HT-29 (cell line): Measurements from ENCODE around the gene PSMG3. TPM values are rescaled to one million over a fixed set of nuclear protein-coding genes. Genes with fewer than 3 reads are reported as not detected.
A peak's percentile ranks its signal among the peaks of the same experiment; 100 is the strongest.

ENCODE experiments used
- DNase-seq: peaks from one replicate; pipeline ENCODE4 v3.0.0-alpha.2; 2015; ENCODE audit warnings: low spot score
- total RNA-seq: library from RNA; depleted of rRNA; stranded (reverse); fragments of >200 nt; shearing (Covaris generic); gene quantifications from 2 replicates; pipeline ENCODE4 v1.2.3, GENCODE V29; 2014

Gene PSMG3
- total RNA-seq, 1 experiment from 2014 or later, result 129 TPM

- no peak for DNase-seq
Observed at GRCh38 chr7:1545417-1546246, 24.2 kb downstream of the PSMG3 start.

GRCh38 chr7:1544896-1545416, 24.9 kb downstream of the PSMG3 start:
- no peak for DNase-seq

- no peak for DNase-seq
Observed at GRCh38 chr7:1544178-1544895, 25.5 kb downstream of the PSMG3 start.

DNA sequence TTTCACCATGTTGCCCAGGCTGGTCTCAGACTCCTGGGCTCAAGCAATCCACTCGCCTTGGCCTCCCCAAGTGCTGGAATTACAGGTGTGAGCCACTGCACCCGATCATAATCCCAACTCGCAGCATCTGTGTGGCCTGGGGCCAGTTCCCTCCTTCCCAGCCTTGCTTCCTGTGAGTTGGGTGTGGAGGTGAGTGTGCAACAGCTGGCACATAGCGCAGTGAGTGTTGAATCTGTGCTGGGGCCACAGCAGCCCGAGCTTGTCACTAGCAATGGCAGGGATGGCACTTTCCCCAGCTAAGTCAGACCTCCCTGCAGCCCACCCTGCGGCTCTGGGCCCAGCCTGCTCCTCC, 26.0 kb downstream of the PSMG3 start:
- DNase-seq, result no peak

DNA sequence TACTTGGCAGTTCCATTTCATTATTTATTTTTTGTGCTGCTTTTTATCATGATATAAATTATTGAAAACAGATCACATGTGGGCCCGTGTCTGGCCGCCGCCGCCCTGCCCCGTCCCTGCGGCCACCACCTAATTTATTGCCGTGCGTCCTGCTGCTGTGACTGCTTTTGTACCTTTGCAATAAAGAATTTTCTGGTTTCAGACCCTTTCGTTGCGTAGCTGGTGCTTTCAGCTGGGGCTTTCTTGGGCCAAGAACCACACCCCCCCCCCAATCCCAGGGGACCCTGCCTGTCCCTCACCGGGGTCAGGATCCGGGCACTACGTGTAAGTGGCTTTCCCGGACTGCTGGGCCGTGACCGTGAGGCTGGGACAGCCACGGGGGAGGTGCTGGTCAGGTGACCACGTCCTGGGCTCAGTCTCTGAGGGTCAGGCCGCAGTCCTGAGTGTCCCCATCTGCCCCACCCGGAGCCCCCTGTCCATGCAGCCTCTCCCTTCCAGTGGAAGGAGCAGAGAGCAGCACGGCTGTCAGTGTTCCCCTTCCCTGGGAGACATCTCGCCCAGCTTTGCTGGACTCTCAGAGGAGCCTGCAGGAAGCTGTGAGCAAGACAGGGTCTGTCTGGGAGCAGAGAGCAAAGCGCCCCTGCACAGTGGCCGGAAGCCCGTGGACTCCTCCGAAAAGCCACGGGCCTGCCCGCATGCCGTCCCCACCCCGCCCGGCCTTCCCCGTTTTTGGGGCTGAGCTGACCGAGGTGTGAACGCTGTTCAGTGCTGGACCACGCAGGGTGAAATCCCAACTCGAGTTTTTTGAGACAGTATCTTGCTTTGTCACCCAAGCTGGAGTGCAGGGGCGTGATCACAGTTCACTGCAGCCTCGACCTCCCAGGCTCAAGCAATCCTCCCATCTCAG, 26.7 kb downstream of the PSMG3 start:
- no peak for DNase-seq

DNA sequence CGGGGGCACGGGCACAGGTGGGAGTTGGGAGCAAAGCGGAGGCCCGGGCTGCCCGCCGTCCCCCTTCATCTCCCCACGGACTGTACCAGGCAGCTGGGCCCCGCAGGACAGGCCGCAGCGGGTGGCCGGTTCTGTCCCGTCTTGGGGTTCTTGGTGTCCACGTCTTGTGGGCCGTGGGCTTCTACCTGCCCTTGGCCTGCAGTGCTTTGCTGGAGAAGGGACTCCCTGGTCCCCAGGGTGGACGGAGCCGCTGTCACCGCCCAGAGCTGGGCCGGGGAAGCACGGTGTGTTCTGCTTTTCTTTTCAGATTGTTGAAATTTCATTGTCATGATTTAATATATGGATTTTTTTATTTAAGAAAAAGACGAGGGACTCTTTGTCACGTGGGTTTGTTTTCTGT, 27.5 kb downstream of the PSMG3 start:
- DNase-seq, result no peak

DNA sequence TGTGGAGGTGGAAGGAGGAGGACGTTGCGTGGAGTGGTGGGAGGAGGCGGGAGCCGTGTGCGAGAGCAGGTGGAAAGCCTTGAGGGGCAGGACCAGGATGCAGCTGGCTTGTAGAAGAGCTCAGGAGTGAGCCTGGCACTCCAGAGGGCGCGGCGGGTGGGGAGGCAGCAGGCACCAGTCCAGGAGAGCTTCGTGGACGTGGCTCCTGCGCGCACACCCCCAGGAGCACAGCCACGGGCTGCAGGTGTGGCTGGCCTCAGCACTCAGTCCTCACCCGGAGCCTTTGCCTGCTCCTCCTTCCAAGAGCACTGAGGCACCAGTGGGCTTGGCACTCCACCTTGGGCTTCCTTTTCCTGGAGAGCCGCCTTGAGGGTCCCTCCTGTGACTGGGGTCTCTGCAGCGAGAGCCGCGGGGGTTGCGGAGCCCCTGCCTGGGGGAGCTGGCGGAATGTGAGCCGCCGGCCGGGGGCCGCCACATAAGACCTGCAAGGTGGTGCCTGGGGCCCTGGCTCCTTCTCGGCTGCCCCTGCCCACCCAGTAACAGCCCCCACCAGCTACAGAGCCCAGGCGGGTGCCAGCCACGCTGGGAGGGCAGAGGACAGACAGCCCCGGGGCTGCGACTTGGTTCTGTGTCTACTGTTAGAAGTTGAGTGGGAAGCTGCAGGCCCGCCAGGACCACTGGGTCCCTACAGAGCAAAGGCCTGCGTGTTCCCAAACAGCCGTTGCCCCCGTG, 28.2 kb downstream of the PSMG3 start:
- no peak for DNase-seq

DNA sequence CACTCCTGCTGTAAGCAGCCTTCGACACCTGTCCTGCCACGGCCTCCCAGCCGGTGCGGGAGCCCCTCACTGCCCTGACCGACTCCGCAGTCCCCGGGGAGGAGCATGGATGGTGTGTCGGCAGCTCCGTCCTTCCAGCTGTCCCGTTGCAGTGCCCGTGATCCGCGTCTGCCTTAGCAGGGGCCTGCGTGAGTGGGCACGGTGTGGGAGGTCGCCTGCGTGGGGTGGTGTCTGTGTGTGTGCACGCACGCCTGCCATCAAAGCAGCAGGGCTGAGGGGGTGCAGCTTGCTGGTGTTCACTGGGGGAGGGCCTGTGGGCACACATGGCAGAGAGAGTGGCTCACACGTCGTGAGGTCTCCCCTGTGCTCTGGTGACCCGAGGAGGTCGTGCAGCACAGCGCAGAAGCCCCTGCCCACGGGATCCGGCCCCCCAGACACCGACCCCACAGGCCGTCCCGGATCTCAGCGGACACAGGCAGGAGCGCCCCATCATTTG, 29.0 kb downstream of the PSMG3 start:
- no peak for DNase-seq

- DNase-seq, result no peak
Observed at GRCh38 chr7:1539882-1540775, 29.7 kb downstream of the PSMG3 start.

- no peak for DNase-seq
Observed at GRCh38 chr7:1539181-1539881, 30.5 kb downstream of the PSMG3 start.

DNA sequence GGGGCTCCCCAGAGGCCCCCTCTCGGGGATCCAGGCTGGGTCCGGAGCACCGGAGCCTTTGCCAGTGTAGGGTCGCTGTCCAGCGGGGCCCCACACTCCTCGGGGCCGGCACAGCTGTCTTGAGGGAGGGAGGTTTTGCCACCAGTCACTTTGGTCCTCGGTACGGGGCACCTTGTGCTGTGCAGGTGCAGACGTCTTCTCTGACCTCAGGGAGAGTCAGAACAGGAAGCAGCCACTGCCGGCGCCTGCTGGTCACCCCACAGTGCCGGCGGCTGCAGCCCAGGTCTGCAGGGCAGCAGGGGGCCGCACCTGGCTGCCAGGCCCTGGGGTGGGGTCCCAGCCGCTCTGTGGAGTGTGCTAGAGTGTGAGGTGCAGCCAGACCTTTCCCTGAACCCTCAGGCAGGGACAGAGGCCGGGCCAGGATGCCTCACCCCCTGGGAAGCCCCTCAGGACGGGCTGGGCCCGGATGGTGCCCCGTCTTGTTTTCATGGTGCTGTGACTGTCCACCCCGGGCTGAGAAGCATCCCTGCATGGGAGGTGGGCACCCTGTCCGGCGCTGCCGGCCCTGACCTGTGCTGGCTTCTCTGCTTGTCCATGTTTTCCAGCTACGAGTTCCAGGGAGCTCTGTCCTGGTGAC, 31.2 kb downstream of the PSMG3 start:
- DNase-seq, result no peak

DNA sequence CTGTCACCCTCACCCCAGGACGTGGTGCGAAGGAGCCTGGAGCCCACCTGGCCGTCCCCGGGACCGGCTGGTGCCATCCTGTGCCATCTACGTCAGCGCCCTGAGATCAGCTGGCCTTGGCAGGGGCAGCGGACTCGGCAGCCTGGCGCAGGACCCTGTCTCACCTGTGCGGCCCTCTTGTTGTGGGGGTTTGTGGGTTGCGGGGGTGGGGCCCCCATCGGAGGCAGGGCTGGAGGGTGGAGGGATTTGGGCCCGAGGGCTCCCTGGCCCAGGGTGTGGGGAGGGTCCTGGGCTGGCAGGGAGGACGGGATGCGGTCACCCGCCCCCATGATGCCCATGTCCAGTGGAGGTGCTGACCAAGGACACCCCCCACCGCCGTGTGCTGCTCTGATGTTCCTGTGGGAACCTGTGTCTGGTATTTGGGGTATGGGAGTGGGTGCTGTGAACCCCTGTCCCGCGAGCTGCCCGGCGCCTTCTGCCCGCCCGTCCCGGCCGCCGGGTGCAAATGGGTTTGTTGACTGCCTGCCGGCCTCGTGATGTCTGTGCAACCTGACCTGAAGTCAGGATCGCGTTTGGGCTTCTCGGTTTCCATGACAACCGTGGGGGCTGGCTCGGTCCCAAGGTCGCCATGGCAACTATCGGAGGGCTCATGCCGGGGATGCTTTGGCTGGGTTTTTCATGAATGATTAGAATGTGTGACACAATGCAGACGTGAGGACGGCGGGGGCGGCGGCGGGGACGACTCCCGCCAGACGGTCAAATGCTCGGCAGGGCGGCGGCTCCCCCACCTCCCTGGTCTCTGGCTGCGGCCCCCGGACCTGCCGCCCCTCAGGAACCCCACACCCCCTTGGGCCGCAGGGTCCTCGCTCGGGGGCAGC, 32.1 kb downstream of the PSMG3 start:
- no peak for DNase-seq

GRCh38 chr7:1536743-1537534, 32.9 kb downstream of the PSMG3 start:
- peak; percentile 95 for DNase-seq

- no peak for DNase-seq
Observed at GRCh38 chr7:1536455-1536742, 33.4 kb downstream of the PSMG3 start.

DNA sequence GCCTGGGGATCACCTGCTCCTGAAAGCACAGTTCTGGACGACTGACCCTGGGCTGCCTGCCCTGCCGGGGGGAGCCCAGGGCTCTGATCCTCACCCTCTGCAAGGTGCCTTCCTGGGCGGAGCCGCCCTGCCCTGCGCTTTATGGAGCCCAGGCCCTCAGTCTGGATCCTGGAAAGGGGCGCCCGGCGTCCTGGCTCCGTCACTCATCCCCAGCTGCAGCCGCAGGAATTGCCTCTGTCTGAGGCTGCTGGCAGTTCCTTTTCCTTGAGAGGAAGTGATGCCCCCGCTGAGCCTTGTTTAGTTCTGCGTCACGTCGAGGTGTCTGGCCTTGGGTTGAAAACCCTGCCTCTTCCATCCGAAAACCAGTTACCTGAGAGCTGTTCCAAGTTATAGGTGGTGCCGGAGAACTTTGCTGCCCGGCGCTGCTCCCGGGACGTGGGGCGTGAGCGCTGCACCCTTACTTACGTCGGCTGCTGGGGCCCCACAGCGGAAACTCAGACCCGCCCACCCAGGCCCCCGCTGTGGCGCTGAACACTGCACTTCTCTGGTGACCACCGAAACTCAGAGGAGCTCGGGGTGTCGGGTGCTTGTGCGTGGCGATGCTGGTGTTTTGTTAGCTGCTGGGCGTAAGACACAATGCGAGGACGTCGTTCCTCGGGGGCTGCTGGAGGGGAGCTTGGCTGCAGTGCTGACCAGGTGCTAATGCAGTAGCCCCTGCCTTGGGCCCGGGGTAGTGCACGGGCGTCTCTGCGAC, 34.0 kb downstream of the PSMG3 start:
- peak; percentile 44 for DNase-seq

GRCh38 chr7:1535100-1535458, 34.8 kb downstream of the PSMG3 start:
- no peak for DNase-seq
